ENCODE measurements around the gene SLC7A6.

Gene SLC7A6

DNA sequence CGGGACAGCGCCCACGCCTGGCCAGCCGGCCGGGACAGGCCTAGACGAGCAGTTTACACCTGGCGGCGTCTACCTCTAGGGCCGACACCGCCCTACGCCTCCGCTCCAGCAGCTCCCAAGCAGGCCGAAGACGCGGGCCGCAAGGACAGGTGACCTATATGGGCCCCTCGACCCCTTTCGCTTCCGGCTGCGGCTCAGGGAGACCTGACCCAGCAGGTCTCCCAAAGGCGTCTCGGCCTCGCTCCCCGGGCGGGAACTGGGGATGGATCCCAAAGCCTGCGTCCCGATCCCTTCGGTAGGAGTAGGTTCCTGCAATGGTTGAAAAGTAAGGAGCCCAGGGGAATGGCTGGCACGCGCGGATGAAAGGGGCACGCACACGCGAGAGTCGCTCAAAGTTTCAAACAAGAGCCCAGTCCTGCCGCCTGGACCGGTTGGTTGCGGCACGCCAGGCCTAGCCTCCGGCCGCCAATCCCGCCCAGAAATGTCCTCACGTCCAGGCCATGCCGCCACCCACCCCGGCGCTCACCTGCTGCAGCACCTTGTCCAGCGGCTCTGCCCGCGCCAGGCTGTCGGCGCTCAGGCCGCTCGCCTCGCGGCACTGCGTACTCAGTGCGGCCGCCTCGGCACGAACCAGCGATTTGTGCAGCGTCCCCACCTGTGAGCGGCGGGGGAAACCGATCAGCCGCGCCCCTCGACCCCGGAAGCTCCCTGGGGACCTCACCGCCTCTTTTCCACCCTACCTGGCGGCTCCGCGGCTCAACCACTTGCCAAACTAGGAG is 29.0 kb upstream of the SLC7A6 start:
- DNase-seq (ENCODE audit: low read depth), result no peak

DNA sequence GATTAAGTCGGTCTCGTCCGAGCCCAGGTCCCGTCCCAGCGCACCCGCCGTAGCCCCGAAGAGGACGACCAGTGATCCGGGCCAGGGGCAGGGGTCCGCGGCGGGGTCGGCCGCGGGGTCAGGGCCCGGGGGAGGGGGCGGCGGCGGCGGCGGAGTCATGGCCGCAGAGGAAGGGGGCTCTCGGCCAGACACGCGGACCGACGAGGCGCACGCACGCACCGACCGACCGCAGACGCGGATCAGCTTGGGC is 28.5 kb upstream of the SLC7A6 start, which contains the start of gene ESRP2:
Gene ESRP2, minus strand, starts transcription at position 241 of the 250 bp plus-strand sequence. Its CDS starts 82 bp downstream, at position 159.
- DNase-seq (ENCODE audit: low read depth), result no peak

DNA sequence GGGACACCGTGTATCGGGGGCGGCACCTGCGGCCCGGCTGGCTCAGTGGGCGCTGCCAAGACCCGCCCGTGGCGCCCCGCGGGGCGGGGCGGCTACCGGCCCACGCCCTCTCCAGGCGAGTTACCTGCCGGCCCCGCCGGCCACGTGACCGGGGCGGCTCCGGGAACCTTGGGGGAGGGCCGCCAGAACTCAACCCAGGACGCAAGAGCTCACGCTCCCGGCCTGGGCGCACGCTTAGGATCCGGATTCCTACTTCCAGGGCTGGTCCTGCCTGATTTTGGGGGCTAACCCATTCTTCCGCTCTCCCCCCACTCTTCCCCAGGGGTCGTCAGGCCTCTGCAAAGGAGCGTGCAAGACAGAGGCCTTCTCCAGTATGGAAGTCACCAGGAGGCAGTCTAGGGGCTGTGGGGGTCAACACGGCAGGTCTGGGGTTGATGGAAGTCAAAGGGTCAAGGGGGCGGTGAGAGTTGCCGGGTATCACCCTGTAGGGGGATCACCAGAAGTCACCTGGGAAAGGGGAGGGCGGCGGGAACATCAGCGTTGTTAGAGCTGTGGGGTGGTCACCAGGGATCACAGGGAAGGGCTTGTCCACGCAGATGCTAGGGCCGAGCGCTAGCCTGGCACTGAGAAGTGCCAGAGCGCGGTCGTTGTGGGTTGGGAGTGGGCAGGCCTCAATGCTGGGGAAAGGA is 28.0 kb upstream of the SLC7A6 start:
- no peak for DNase-seq (ENCODE audit: low read depth)

DNA sequence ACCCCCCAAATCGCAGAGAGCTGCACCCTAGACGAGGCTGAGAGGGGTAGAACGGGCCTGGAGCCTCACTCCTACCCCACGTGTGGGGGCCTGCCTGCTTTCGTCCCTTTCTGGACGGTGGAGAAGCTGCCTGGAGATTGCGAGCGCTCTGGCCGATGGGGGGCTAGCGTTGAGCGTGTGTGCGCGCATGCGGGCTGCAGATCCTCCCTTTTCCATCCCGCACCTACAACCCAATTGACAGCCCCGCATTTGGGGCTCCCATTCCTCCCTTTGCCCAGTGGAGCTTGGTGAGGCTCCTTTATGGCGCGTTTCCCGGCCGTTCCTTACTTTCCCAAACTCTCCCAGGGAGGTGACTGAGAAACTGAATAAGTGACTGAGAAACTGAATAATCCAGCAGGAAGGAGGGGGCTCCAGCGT is 27.5 kb upstream of the SLC7A6 start:
- DNase-seq (ENCODE audit: low read depth), result no peak

DNA sequence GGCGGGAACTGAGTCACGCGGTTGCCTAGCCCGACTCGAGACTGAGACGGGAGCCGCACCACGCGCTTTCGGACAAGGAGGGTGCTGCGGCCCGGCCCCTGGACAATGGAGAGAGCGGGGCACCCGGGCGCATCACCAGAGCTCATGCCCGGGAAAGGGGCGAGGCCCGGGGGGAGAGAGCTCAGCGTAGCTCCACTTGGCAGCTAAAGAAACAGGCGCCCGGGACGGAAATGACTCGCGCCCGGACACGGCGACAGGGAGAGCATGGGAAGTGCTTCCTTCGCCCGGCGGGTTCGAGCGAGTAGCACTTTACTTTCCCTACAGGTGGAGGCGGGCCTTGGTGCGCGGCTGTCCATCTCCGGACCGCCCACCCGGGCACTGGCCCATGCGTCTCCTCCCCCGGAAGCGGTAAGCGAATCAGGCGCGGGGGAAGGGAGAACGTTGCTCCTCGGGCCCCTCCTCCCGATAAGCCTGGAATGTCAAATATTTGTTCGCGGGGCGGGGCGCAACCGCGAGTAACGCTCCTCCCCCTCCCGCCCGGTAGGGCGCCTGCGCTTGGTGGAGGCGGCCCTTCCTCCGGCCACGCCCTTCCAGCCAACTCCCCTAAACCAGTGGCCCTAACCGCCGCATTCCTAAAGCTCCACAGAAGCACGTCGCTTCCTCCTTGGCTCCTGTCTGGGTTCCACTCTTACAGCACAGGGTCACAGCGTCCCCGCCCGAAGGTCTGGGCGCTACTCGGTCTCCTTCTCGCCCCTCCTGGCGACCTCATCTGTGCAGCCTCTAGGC is 26.9 kb upstream of the SLC7A6 start:
- DNase-seq (ENCODE audit: low read depth), result peak; percentile 67

DNA sequence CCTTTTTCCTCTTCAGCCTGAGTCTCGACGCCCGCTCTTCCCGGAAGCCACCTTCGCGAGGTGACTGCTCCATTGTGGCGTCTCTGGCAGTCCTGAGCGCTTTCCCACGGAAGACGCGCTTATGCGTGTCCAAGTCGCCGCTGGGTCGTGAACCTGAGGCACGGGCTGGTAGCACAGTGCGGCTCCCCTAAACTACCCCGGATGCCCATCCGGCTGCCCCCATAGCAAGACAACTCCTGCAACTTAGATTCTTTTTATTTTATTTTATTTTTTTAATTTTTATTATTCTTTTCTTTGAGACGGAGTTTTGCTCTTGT is 26.3 kb upstream of the SLC7A6 start:
- no peak for DNase-seq (ENCODE audit: low read depth)

DNA sequence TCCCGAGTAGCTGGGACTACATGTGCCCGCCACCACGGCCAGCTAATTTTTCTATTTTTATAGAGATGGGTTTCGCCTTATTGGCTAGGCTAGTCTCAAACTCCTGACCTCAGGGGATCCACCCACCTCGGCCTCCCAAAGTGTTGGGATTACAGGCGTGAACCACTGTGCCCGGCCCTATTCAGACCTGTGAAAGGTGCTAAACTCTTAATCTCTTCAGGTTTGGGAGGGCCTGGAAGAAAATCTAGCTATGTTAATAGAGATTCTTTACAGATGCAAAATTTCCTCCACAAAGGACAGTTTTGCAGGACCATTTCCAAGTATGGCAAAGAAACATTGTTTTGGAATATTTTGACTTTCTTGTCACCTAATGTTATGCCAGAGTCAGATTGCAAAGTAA is 22.2 kb upstream of the SLC7A6 start:
- no peak for DNase-seq (ENCODE audit: low read depth)

DNA sequence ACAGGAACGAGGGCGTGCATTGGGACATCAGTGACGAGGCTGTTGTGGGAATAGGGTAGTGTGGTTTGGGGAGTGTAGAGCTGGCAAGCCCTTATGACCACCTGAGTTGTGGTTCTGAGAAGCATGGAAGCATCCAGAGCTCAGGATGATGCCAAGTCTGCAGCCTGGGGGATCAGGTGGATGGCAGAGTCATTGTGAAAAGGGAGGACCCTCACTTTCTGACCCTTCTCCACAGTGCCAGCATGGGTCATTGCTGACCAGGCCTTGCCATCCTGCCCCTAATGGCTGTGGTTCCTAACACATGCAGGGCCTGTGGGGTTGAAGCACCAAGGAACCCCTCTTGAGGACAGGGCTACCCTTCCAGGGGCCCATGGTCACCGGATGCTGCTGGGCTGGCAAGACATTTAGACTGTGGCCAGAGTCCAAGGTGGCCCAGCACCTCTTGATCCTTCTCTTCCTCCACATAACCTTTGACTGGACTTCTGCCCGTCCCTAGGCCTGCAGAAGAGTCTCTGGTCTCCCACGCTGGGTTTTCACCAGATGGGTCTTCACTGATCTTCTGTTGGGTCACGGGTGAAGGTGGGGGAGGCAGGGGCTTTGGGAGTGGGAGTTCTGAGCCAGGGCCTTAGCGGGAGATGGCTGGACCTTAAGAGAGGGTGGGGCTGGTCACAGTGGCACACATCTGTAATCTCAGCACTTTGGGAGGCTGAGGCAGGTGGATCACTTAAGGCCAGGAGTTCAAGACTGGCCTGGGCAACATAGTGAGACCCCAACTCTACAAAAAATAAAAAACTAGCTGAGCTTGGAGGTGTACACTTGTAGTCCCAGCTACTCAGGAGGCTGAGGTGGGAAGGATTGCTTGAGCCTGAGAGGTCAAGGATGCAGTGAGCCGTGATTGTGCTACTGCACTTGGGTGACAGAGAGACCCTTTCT is 21.1 kb upstream of the SLC7A6 start:
- no peak for DNase-seq (ENCODE audit: low read depth)

DNA sequence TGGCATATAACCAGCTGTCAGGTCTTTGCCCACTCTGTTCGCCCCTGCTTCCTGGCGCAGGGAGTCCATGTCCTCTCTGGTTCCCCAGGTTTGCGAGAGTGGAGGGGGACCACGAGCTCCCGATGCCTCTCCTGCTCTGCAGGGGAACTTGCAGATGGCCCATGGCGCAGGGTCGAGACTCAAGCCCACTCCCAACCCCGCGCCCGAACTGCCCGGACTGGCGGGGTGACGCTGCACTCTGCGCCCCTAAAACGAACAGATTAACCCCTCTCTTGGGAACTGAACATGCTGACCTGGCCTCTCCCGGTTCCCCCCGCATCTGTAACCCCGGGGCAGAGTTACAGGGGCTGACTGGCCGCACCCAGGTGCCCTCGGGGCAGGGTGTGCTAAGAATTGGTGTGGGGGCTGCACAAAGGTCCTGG is 19.8 kb upstream of the SLC7A6 start:
- no peak for DNase-seq (ENCODE audit: low read depth)

DNA sequence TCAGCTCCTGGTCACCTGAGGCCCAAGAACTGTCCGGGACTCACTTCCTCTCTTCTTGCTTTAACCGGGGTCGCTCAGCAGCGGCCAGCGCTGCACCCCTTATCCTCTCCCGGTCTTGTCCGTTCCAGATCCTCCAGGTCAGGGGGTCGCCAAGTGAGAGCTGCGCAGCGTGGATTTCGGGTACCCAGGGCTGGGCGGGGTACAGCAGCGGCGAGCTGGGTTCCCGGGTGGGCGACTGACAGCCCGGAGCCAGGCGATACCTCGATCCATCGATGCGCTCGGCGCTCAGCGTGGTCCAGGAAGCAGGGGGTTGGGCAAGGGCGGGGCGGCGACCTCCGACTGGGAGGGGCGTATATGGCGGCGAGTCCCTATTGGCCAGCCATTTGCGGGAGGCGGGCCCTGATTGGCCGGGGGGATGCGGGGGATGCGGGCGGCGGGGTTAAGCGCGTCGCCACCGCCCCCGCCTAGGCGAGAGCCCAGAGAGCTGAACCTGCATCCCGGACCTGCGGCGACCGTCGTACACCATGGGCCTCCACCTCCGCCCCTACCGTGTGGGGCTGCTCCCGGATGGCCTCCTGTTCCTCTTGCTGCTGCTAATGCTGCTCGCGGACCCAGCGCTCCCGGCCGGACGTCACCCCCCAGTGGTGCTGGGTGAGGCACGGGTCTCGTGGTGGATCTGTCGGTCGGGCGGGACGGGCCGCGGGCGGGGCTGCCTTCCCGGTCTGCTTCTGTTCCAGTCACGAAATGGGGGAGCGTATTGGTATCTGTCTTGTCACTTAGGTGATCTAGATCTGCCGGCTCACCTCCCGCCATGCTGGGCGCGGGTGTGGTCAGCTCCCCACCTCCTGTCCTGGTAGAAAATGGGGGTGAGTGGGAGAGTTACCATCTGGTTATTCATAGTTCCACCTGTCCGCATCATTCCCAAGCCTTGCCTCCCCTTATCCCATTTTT is 19.1 kb upstream of the SLC7A6 start, which contains the start of gene PLA2G15:
Gene PLA2G15, plus strand, starts transcription at position 471 of the 951 bp plus-strand sequence. Its CDS starts 54 bp downstream, at position 525.
- DNase-seq (ENCODE audit: low read depth), result peak; percentile 95

DNA sequence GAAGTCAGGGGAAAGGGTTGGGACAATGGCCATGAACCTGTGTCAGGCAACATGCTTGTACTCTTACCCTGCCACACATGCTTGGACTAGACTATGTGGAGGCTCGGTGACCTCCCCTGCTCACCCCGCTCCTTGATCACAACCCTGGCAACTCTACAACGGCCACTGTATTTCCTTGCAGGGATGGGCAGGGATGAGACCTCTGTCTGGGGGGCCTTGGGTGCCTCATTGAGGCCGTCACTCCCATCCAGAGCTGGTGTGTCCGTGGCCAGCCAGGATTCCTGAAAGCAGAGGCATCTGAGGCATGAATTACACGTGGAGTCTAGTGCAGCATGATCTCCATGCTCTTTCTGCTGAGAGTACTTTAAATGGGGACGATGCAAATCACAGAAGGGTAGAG is 18.2 kb upstream of the SLC7A6 start:
- DNase-seq (ENCODE audit: low read depth), result no peak

DNA sequence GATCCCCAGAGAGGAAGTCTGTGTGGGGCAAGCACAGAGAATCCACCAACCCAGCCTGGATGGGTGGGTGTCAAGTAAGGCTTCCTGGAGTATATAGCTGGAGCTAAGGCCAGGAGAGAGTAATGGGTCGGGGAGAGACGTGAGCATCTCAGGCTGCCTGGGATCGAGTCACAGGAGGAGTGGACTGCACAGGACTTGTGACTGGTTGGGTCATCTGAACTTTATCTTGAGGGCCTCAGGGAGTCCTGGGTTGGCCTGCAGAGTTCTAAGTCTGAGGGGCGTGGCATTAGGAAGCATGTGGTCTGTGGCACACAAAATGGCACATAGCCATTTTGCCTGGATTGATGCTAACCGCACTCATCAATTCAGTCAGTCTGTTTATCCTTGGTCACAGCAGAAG is 17.7 kb upstream of the SLC7A6 start:
- no peak for DNase-seq (ENCODE audit: low read depth)

DNA sequence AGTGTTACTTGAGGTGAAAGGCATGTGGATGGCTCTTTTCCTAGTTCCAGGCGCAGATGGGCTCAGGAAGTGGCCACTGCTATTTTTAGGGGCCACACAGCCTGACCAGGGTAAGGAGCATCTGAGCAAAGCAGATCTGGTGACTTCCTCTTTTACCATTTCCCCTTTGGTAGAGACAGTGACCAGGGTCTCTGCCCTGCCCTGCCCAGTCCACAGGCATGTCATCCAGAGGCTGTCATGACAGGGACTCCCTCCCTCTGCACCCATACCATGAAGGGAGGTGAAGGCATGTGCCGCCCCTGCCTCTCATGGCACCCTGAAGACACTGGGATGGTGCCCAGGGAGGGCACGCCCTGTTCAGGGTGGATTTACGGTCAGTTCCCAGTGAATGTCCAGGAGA is 16.9 kb upstream of the SLC7A6 start:
- no peak for DNase-seq (ENCODE audit: low read depth)

DNA sequence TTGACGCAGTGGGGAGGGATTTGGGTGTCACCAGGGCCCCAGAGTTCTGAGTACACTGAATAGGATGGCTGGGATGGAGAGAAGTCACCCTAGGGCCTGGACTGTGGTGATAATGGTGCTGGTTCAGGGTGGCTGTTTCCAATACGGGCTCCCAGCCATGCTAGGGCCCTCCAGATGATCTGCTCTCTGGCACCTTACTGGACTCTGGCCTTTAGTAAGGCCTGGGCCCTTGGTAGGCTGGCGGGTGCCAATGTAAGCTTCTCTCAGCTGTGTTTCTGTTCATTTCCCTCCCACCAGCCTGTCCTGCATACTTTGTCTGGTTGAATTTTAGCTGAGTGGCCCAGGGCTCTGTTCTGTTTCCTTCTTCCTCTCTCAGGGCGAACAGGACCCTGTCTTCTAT is 16.4 kb upstream of the SLC7A6 start:
- DNase-seq (ENCODE audit: low read depth), result no peak

DNA sequence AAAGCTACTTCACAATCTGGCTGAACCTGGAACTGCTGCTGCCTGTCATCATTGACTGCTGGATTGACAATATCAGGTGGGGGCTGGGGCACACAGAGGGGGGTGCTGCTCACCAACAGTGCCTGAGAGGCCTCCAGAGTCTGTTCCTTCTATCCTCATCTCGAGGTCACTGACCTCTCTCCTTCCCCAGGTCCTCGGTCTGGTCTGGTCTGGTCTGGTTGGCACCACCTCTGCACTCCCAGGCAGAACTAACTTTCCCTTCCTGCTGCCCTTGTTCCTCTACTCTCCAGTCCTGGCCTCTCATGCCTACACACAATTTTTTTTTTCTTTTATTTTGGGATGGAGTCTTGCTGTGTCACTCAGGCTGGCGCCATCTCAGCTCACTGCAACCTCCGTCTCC is 15.0 kb upstream of the SLC7A6 start:
- DNase-seq (ENCODE audit: low read depth), result no peak

DNA sequence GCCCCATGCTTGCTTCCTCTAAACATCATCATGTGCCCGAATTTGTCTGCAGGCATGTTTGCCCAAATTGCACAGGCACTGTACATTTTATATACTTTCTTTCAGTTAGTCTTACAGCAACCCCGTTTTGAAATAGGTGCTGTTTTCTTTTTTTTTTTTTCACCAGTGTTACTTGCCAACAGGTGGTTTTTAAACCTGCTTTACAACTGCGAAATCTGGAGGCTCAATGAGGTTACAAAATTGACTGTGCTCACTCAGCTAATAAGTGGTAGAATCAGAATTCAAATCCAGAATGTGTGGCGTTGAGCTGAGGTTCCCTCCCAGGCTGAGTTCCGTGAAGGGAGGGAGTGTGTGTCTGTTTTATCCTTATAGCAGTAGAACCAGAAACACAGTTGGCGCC is 13.4 kb upstream of the SLC7A6 start:
- DNase-seq (ENCODE audit: low read depth), result no peak

DNA sequence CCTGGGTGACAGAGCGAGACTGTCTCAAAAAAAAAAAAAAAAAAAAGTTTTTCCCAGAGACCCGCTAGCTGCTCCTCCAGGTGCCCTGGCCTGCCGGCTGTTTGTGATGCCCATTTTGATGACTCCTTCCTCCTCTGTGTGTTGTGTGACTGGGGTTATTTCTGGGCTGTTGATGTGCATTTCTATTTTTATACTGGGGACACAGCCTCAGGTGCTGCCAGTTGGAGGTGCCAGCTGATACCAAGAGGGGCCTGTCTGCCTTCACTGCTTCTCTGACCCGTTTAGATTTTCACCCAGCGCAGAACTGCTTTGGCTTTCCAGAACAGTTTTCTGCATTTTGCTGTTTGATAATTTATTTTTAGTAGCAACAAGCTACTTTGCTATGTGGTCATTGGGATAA is 12.5 kb upstream of the SLC7A6 start:
- DNase-seq (ENCODE audit: low read depth), result no peak

DNA sequence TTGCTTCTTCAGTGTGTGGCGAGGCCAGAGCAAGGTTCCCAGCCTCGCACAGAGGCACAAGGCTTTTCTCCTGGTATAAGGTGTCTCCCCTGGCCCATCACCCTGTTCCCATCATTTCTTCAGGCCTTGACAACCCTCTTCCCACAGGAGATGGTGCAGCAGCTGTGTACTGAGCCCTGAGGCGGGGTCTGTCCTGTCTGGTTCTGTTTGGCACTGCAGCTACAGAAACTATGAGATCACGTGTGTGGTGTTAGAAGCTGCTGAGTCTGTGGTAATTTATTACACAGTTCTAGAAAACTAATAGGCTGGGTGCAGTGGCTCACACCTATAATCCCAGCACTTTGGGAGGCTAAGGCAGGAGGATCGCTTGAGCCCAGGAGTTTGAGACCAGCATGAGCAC is 11.9 kb upstream of the SLC7A6 start:
- DNase-seq (ENCODE audit: low read depth), result no peak

DNA sequence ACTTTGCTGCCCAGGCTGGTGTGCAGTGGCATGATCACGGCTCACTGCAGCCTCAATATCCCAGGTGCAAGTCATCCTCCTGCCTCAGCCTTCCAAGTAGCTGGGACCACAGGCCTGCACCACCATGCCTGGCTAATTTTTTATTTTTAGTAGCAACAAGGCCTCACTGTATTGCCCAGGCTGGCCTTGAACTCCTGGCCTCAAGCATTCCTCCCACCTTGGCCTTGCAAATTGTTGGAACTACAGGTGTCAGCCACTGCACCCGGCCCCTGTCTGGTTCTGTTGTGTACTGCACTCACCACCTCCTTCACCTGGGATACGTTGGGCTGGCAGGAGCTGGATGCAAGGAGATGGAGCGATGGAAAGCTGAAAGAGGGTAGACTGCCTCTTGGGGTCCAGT is 10.6 kb upstream of the SLC7A6 start:
- no peak for DNase-seq (ENCODE audit: low read depth)

DNA sequence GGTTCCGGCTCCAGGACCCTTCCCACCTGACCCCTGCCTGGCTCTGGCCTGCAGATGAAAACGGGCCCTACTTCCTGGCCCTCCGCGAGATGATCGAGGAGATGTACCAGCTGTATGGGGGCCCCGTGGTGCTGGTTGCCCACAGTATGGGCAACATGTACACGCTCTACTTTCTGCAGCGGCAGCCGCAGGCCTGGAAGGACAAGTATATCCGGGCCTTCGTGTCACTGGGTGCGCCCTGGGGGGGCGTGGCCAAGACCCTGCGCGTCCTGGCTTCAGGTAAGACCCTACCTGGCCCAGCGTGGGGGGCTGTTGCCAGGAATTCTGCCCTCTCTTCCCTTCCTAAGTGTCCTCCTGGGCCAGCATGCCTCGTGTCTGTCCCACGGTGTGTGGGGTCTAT is 8.6 kb upstream of the SLC7A6 start:
- DNase-seq (ENCODE audit: low read depth), result no peak
